Measurements from ENCODE around the gene AKT3.

Gene AKT3

DNA sequence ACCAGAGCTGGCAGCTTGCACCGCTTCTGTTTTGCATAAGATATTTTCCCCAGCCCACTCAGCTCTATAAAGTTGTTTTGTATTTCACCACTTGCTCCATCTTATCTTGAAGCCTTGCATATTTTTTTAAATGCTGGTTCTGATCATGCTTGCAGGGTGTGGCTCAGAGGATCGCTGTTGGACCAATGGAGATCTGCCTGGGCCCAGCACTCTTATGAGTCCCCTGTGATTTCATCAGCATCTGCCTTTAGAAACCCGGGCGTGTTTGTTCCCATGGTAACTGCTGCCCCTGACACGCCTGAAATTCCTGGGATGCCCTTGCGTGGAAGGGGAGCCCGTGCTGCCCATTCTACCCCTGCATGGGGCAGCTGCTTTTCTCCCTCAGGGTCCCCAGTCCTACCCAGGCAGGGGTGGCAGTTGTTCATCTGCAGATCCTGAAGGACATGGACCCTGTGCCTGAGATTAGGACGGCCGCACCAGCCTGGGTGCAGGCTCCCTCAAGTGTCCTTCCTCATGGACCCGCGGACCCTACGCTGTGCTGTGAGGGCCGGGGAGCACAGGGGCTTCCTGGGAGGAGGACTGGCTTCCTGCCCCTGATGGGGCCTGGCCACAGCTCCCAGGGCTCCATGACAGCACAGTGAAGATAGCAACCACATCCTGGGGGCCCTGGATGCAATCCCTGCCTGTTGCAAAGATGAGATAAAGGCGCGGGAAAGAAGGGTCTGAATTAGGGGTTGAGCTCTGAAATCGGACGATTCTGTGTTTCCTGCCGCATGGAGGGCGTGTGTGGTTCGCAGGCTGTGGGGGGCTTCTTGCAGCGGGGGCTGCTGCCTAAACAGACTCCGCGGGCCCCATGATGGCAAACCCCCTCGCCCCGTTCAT, 367.7 kb downstream of the AKT3 start:
- Mint-ChIP-seq H3K27ac (no peak overlapping the region), H3K4me3 (peak overlapping the region; percentile 72), H3K36me3 (peaks cover 2% of the 10 kb centered on the region), H3K4me1 (ENCODE audit: low read depth) (peaks cover 15% of the 10 kb centered on the region), H3K27me3 (no peaks in the 10 kb centered on the region), H3K9me3 (ENCODE audit: low read depth) (no peaks in the 10 kb centered on the region)

DNA sequence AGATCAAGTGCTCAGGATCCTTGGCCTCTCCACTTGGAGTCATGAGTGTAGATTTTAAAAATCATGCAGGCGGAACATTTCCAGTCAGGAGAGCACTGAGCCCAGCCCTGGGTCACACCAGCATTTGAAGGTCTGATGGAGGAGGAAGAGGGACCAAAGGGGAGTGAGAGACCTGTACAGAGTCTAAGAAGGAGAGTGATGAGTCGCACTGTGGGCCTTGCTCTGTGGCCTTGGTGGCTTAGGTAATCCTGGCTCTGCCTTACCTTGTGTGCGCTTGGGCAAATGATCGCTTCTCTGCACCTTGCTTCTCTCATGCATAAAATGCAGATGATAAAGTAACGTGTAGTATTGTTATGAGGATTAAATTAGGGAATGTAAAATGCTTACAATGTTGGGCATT, 368.9 kb downstream of the AKT3 start:
- Mint-ChIP-seq H3K4me3 (no peak overlapping the region), H3K36me3 (peaks cover 6% of the 10 kb centered on the region), H3K27me3 (no peaks in the 10 kb centered on the region), H3K4me1 (ENCODE audit: low read depth) (peaks cover 15% of the 10 kb centered on the region), H3K27ac (no peak overlapping the region), H3K9me3 (ENCODE audit: low read depth) (no peaks in the 10 kb centered on the region)

DNA sequence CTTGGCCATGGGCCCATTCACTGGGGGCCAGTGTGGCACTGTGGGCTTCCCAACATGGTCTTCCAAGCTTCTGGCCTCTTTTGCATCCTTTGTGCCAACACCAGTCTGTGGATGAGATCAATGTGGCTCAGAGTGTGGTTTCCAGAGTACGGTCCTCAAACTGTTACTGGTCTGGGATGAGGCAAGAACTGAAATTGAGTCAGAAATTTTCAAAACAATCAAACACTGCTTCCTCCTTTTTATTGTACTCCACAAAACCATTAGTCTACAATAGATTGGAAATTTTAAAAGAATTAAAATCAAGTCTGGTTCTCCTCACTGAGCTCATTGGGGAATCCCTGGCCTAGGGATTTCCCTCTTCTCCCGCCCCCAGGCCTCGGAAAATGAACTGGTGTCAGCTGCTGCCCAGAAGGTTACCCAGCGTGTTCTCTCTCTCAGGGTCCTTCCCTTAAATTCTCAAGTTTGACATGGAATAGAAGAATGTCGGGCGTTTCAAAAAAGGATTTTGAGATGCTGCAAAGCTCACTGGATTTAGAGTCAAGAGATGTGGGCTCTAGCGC, 372.2 kb downstream of the AKT3 start:
- H3K9me3 Mint-ChIP-seq (ENCODE audit: low read depth) = no peaks in the 10 kb centered on the region
- peaks cover 20% of the 10 kb centered on the region for H3K4me1 Mint-ChIP-seq (ENCODE audit: low read depth)
- H3K36me3 Mint-ChIP-seq = peaks cover 13% of the 10 kb centered on the region
- no peak overlapping the region for H3K27ac Mint-ChIP-seq
- H3K4me3 Mint-ChIP-seq = no peak overlapping the region
- H3K27me3 Mint-ChIP-seq = no peaks in the 10 kb centered on the region

DNA sequence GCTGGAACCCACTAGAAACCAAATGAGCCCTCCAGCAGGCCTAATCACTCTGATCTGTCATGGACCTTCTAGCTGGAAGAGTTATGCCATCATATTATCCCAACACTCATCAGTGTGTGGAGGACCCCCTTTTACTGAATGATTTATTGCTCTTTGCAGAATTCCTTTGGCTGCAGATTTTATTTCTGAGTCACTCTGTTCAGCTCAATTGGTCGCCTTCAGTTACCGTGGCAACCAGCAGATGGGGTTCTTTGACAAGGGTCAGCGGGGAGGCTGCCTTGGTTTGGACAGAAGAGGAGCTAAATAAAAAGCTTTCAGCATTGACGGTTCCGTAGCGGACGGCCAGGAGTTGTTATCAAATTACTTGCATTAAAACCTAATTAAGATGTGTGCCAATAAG, 374.1 kb downstream of the AKT3 start:
- Mint-ChIP-seq H3K4me1 (ENCODE audit: low read depth) (peaks cover 19% of the 10 kb centered on the region), H3K27me3 (no peaks in the 10 kb centered on the region), H3K27ac (no peak overlapping the region), H3K36me3 (peaks cover 13% of the 10 kb centered on the region), H3K9me3 (ENCODE audit: low read depth) (no peaks in the 10 kb centered on the region), H3K4me3 (no peak overlapping the region)

DNA sequence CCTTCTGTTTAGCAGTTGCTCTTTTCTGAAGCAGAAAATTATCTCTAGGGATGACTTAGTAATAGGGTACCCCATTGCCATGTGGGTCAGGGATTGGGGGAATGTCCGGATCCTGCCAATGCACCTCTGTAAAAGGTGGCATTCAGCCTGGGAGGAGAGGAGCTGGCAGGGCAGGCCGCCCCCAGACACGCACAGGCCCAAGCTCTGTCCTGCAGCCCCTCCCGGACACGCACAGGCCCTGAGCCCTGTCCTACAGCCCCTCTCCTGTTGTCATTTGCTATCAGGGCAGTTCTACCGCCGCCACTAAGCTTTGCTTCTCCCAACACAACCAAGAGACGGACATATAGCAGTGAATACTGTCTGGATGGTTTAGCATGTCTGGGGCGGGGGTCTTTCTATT, 375.1 kb downstream of the AKT3 start:
- peaks cover 12% of the 10 kb centered on the region for H3K36me3 Mint-ChIP-seq
- H3K4me3 Mint-ChIP-seq = no peak overlapping the region
- H3K27me3 Mint-ChIP-seq = no peaks in the 10 kb centered on the region
- no peak overlapping the region for H3K27ac Mint-ChIP-seq
- peaks cover 17% of the 10 kb centered on the region for H3K4me1 Mint-ChIP-seq (ENCODE audit: low read depth)
- H3K9me3 Mint-ChIP-seq (ENCODE audit: low read depth) = no peaks in the 10 kb centered on the region

DNA sequence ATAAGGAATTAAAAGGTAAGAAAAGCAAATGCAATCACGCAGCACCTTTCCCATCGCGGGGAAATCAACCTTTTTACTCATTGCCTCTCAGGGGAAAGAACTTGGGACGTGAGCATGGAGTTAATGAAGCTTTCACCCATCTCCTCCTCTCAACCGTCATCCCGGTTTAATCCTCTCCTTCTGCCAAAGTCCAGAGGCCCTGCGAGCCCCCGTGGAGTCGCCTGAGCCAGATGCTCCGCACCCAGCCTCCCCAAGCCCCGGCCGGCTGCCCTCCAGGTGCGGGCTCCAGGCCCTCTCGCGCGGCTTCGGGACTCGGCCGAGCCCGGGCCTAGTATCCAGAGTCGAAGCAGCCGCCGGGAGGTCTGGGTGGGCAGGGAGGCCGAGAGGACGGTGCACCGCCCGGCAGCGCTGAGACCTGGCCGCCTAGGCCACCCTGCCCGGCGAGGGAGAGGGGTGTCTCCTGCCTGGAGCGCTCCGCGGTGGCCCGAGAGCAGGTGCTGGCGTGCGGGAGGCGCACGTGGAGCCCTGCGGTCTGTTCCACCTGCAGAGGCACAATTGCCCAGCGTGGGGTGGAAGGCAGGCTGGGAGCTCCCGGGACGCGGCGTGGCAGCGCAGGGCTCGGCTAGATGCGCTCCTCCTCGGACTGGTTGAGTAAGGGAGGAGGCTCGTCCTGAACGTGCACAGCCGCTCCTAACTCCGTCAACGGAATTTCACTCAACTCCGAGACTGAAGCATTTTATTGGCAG, 375.7 kb downstream of the AKT3 start:
- Mint-ChIP-seq H3K36me3 (peaks cover 10% of the 10 kb centered on the region), H3K27ac (no peak overlapping the region), H3K4me3 (no peak overlapping the region), H3K4me1 (ENCODE audit: low read depth) (peaks cover 16% of the 10 kb centered on the region), H3K9me3 (ENCODE audit: low read depth) (no peaks in the 10 kb centered on the region), H3K27me3 (no peaks in the 10 kb centered on the region)

DNA sequence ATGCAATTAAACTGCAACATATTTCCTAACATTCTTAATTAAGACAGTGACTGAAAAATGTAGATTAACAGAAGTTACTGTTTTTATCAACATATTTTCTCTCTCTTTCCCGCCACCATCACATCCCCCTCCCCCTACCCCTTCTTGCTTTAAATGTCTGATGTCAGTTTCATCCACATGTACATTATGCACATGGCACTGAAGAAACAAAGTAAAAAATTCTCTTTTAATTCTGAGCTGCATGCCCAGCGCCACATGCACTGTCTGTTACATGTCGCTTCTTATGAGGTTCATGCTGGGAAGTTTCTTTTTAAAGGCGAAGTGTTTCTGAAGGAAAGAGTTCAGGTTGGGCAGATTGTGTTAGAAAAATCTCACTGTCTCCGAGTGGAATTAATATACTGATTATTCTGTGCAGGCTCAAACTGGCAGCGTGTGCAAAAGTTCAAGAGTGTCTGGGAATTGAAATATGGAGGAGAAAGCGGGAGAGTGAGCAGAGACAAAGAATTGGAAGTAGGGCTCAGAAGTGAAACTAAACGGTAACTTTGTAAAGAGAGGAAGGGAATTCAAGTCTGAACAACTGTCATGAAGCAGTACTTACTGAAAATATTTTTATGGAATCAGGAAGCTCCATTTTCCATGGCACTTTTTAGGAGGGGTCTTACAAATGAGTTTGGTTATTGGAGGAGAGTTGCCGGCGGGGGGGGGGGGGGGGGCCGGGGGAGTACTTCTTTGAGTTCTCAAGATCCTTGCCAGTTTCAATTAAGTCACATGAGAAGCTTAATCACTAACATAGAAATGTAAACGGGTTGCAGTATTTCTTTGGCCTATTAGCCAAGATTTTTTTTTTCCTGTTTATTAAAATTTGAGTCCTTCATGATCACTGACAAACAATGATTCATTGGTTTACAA, 376.6 kb downstream of the AKT3 start:
- Mint-ChIP-seq H3K27ac (no peak overlapping the region), H3K4me1 (ENCODE audit: low read depth) (peaks cover 16% of the 10 kb centered on the region), H3K9me3 (ENCODE audit: low read depth) (no peaks in the 10 kb centered on the region), H3K27me3 (no peaks in the 10 kb centered on the region), H3K4me3 (peak overlapping the region; percentile 80), H3K36me3 (peaks cover 10% of the 10 kb centered on the region)

DNA sequence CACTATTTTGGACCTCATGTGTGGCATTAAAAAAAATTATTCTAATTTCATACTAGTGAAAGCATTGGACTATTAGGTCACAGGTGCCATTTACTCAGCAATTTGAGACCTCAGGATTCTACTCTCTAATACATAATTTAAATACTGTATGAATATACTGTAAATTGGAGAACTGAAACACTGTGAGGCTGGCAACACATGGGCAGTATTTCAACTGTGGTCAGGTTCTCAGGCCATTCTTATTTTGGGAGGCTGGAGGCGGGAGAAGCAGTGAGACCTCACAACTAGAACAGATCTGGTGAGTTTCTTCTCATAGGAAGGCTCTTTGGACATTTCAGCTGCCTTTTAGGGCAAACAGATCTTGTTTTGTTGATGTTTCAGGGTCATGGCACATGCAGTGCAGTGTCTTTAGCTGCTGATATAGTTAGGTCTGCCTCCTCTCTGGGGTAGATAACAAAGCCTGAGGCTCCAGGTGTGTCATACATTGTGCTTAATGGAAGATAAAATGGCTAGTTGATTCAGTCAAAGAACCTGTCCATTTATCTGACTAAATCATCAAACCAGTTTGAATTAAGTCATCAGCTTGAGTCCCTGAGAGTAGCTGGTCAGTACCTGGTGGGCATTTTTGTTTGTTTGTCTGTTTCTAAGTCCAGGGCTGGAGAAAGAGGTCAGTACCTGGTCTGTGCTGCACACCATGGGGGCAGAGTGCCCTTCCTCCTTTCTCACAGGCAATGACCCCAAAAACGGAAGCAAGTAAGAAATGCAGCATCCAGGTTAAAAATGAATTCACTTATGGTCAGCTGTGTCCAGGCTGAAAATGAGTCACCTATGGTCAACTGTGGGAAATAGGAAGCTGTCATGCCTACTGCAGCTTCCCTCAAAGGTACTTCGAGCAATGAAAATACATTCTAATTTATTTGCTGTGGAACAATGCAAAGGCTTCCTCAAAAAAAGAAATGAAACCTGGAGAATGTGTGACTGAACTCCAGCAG, 378.0 kb downstream of the AKT3 start:
- Mint-ChIP-seq H3K36me3 (peaks cover 10% of the 10 kb centered on the region), H3K27me3 (no peaks in the 10 kb centered on the region), H3K9me3 (ENCODE audit: low read depth) (no peaks in the 10 kb centered on the region), H3K4me3 (no peak overlapping the region), H3K4me1 (ENCODE audit: low read depth) (peaks cover 16% of the 10 kb centered on the region), H3K27ac (no peak overlapping the region)

DNA sequence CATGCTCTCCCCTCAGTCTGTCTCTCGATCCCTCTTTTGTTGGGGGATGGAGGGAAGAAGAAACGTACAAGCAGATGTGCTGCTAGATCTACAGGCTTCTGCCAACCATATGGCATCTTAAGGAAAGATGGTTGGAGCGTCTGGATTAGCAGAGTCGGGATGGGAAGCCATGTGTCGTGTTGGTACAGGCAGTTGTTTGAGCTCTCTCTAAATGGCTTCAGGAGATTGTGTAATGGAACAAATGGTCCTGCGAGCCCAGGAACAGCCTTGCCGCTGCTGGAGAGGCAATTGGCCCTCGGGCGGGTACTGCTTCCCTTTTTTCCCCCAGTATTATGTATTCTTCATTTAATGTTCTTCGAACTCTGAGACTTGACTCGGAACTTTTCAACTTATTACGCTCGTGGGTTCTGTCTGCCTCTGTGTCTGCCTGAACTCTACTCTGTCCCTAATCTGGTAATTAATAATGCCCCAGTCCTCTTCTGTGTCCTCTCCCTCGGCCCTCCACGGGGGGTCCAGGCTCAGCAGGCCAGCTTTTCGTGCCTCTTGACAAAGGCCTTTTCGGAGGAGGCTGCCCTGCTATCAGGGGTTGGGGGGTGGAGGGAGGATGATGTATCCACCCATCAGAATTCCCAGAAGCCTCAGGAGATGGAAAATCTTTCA, 378.9 kb downstream of the AKT3 start:
- peaks cover 16% of the 10 kb centered on the region for H3K4me1 Mint-ChIP-seq (ENCODE audit: low read depth)

DNA sequence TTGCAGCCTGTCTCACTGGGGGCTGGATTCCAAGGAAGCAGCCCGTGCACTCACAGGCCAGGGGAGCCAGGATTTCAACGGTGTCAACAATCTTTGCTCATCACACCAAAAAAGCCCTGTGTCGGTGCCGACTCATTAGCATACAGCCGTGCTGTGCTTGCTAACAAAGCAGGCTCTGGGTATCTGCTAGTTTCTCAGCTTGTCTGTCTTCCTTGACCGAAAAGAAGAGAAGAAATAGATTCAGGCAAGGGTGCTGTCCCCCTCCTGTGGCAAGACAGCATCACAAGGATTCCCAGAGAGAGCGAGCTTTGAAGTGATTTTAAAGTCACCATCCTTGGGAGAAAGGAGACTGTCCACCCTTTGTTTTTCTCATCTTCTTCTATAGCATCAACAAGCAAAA, 379.5 kb downstream of the AKT3 start:
- Mint-ChIP-seq H3K4me3 (no peak overlapping the region), H3K27ac (no peak overlapping the region)

More for the DNA sequence above, 378.9 kb downstream of the AKT3 start:
- Mint-ChIP-seq H3K27ac (no peak overlapping the region), H3K4me3 (no peak overlapping the region), H3K27me3 (no peaks in the 10 kb centered on the region), H3K9me3 (ENCODE audit: low read depth) (no peaks in the 10 kb centered on the region), H3K36me3 (peaks cover 7% of the 10 kb centered on the region)

DNA sequence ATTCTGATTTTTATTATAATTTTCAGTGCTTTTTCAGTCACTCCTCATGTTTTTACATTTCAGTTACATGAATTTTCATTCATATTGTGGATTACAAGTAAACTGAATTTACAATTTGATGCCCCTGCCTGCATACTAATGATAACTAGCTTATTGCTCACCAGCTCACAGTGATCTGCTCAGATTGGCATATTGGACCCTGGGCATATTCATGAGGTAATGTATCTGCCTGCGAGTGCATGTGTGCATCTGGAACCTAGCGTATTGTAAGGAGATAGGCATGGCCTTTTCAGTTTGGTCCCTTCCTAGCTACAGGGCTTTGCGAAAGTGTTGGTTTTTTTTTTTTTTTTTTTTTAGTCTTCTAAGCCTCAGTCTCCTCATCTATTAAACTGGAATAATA, 380.5 kb downstream of the AKT3 start:
- Mint-ChIP-seq H3K36me3 (peaks cover 3% of the 10 kb centered on the region), H3K27ac (no peak overlapping the region), H3K27me3 (no peaks in the 10 kb centered on the region), H3K9me3 (ENCODE audit: low read depth) (no peaks in the 10 kb centered on the region), H3K4me1 (ENCODE audit: low read depth) (peaks cover 16% of the 10 kb centered on the region), H3K4me3 (no peak overlapping the region)

More for the DNA sequence above, 379.5 kb downstream of the AKT3 start:
- Mint-ChIP-seq H3K36me3 (peaks cover 3% of the 10 kb centered on the region), H3K4me1 (ENCODE audit: low read depth) (peaks cover 16% of the 10 kb centered on the region), H3K27me3 (no peaks in the 10 kb centered on the region), H3K9me3 (ENCODE audit: low read depth) (no peaks in the 10 kb centered on the region)

DNA sequence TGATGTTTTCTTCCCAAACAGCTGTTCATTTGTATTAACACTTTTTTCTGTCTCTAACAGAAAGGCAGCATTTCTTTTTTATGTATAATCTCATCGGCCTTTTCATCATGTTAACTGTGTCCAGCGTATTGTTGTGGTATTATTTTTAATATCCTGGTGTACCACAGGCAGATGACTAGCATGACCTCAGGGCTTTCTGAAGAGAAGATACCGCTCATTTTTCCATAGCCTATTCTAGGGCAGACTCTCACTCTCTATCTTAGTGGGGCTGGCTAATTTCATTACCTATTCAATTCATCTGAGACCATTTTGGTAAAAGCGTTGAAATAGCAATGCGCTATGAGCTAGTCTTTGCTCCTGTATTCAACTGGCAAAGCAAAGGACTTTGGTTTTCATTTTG, 384.3 kb downstream of the AKT3 start:
- Mint-ChIP-seq H3K27me3 (no peaks in the 10 kb centered on the region), H3K4me3 (no peak overlapping the region), H3K4me1 (ENCODE audit: low read depth) (no peaks in the 10 kb centered on the region), H3K9me3 (ENCODE audit: low read depth) (no peaks in the 10 kb centered on the region), H3K36me3 (peaks cover 3% of the 10 kb centered on the region), H3K27ac (no peak overlapping the region)

DNA sequence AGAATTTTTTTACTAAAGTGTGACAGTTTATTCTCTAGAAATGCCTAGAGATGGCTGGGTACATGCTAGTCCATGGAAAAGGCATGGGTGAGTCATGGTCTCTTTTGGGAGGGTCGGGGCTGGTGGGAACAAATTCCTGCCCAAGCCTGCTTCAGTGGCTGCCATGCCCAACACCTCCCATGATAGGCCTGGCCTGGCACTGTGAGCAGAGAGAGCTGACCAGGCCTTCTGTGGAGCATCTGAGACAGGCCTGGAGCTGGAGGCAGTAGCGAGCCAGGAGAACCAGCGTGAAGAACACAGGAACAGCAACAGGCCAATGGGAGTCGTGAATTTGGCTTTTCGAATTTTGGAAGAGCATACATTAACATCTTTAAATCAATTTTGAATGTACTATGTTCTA, 385.0 kb downstream of the AKT3 start:
- H3K36me3 Mint-ChIP-seq = peaks cover 3% of the 10 kb centered on the region
- no peaks in the 10 kb centered on the region for H3K4me1 Mint-ChIP-seq (ENCODE audit: low read depth)
- H3K27ac Mint-ChIP-seq = no peak overlapping the region
- H3K27me3 Mint-ChIP-seq = no peaks in the 10 kb centered on the region
- no peaks in the 10 kb centered on the region for H3K9me3 Mint-ChIP-seq (ENCODE audit: low read depth)
- H3K4me3 Mint-ChIP-seq = no peak overlapping the region
